ENCODE measurements around the gene CPLX4.

GRCh38 chr18:59279722-59280121 is 38.7 kb downstream of the CPLX4 start:
- TF ChIP-seq ZNF274 (IDR thresholded peaks at IDR 0.05; ENCODE audit: low read depth, low read length) (no peak), SUZ12 (IDR thresholded peaks at IDR 0.05; ENCODE audit: extremely low read depth, insufficient read depth, insufficient read length) (no peak), YY1 (IDR thresholded peaks at IDR 0.05; ENCODE audit: insufficient read depth, insufficient read length) (no peak)

All from NT2/D1 (cell line).